GM12865 (cell line): Measurements from ENCODE around the gene MRPL53.

ENCODE experiments used
- DNase-seq: peaks from one replicate; pipeline ENCODE4 v3.0.0; 2010; ENCODE audit warnings: low read depth
- H3K4me3 ChIP-seq: 2 replicates; pipeline ENCODE4 v1.5.1; 2011; ENCODE audit warnings: mild to moderate bottlenecking, low read depth, low read length, control low read depth
- CTCF ChIP-seq: IDR thresholded peaks from 2 replicates; pipeline ENCODE4 v1.5.1; 2011; ENCODE audit warnings: low read length, control low read depth, low read depth, inconsistent platforms; ENCODE audit not compliant: insufficient read depth; ENCODE audit errors: missing control alignments

Gene MRPL53

GRCh38 chr2:74505448-74506246 is 33.2 kb upstream of the MRPL53 start:
- DNase-seq, result no peak
- H3K4me3 ChIP-seq, result no peak overlapping the region
- no peak for TF ChIP-seq CTCF

- DNase-seq, result no peak
- TF ChIP-seq CTCF, result no peak
- no peak overlapping the region for H3K4me3 ChIP-seq
Measured at GRCh38 chr2:74504591-74504990, 32.1 kb upstream of the MRPL53 start.

- no peak for TF ChIP-seq CTCF
- DNase-seq, result no peak
- peak overlapping the region; percentile 72 for H3K4me3 ChIP-seq
Measured at GRCh38 chr2:74503506-74504475, 31.3 kb upstream of the MRPL53 start.

- DNase-seq, result peak; percentile 87
- peak overlapping the region; percentile 72 for H3K4me3 ChIP-seq
- TF ChIP-seq CTCF, result peak; percentile 38
Measured at GRCh38 chr2:74502720-74503505, 30.4 kb upstream of the MRPL53 start.

GRCh38 chr2:74502147-74502719 is 29.8 kb upstream of the MRPL53 start:
- no peak for DNase-seq

More at GRCh38 chr2:74502147-74502719, 29.8 kb upstream of the MRPL53 start:
- no peak for TF ChIP-seq CTCF
- H3K4me3 ChIP-seq, result peak overlapping the region; percentile 72
